Measurements from ENCODE around the gene MAG.

DNA sequence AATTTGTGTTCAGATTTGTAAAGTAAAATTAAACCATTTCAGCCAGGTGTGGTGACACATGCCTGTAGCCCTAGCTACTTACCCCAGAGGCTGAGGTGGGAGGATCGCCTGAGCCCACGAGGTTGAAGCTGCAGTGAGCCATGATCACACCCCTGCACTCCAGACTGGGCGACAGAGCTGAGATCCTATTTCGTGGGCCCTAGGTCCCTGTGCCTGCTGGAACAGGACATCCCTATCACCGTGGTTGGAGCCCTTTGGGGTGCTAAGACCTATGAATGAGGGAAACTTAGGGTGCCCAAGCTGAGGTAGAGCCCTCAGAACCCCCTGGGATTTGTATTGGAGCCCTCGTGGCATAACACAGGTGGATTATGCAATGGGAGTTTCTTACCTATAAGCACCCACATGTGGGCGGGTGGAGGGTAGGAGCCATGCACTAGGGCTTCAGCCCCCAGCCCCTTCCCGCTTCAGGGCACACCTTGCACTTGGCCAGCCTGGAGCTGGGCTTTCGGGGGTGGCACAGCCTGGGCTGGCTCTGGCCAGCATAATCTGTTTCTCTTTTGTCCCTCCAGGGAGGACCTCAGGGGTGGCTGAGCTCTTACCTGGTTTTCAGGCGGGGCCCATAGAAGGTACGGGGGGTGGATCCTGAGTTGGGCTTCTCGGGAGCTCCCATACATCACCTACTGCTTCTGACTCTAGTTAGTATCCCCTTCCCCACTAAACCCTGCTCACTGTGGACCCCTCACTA lies 30.4 kb upstream of the MAG start:
- TF ChIP-seq, protein P1, sequence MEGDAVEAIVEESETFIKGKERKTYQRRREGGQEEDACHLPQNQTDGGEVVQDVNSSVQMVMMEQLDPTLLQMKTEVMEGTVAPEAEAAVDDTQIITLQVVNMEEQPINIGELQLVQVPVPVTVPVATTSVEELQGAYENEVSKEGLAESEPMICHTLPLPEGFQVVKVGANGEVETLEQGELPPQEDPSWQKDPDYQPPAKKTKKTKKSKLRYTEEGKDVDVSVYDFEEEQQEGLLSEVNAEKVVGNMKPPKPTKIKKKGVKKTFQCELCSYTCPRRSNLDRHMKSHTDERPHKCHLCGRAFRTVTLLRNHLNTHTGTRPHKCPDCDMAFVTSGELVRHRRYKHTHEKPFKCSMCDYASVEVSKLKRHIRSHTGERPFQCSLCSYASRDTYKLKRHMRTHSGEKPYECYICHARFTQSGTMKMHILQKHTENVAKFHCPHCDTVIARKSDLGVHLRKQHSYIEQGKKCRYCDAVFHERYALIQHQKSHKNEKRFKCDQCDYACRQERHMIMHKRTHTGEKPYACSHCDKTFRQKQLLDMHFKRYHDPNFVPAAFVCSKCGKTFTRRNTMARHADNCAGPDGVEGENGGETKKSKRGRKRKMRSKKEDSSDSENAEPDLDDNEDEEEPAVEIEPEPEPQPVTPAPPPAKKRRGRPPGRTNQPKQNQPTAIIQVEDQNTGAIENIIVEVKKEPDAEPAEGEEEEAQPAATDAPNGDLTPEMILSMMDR (IDR thresholded peaks at IDR 0.05): no peak
- no peak for TF ChIP-seq EZH2 (IDR thresholded peaks at IDR 0.05)
